ENCODE results near the gene PAGE1. TPM values are rescaled to one million over a fixed set of nuclear protein-coding genes. Genes with fewer than 3 reads are reported as not detected.
"Not testable (repeated sequence)": the region's sequence is repeated elsewhere in the genome, so short reads cannot be mapped to it uniquely, and the experiment has no call there.

The PAGE1 gene
- total RNA-seq, 2 experiments from 2014 or later: not detected

GRCh38 chrX:49725401-49725800 is 29.6 kb upstream of the PAGE1 start:
- Mint-ChIP-seq H3K4me3 (no peak overlapping the region), H3K4me1 (ENCODE audit: low read depth) (no peaks in the 10 kb centered on the region), H3K27ac (no peak overlapping the region), H3K36me3 (ENCODE audit: low read depth) (no peaks in the 10 kb centered on the region), H3K27me3 (no peaks in the 10 kb centered on the region), H3K9me3 (no peaks in the 10 kb centered on the region)
- intact Hi-C loops (cut with micrococcal nuclease): no loop called here
- no peak for DNase-seq
- CTCF ChIA-PET: no interaction called here
- POLR2A ChIA-PET: interaction anchor here (0.5 kb wide), 1 partner anchor 29 kb away, joined by 3 read pairs; no protein-coding TSS in a partner anchor
- no peak for ATAC-seq
- TF ChIP-seq CTCF (IDR thresholded peaks at IDR 0.05): no peak

- ATAC-seq; DNase-seq; POLR2A ChIA-PET; H3K4me1 Mint-ChIP-seq (ENCODE audit: low read depth); CTCF ChIA-PET; H3K27ac Mint-ChIP-seq; H3K36me3 Mint-ChIP-seq (ENCODE audit: low read depth); H3K4me3 Mint-ChIP-seq; H3K27me3 Mint-ChIP-seq; intact Hi-C loops (cut with micrococcal nuclease); H3K9me3 Mint-ChIP-seq: not testable (repeated sequence)
Measured at GRCh38 chrX:49720106-49720505, 24.3 kb upstream of the PAGE1 start.

- DNase-seq: no peak
- H3K27ac Mint-ChIP-seq: no peak overlapping the region
- no peak for TF ChIP-seq CTCF (IDR thresholded peaks at IDR 0.05)
- no peaks in the 10 kb centered on the region for H3K36me3 Mint-ChIP-seq (ENCODE audit: low read depth)
- H3K27me3 Mint-ChIP-seq: no peaks in the 10 kb centered on the region
- intact Hi-C loops (cut with micrococcal nuclease): no loop called here
- no peak for ATAC-seq
- no peaks in the 10 kb centered on the region for H3K9me3 Mint-ChIP-seq
- H3K4me3 Mint-ChIP-seq: no peak overlapping the region
- CTCF ChIA-PET: no interaction called here
- no peaks in the 10 kb centered on the region for H3K4me1 Mint-ChIP-seq (ENCODE audit: low read depth)
- POLR2A ChIA-PET: no interaction called here
Measured at GRCh38 chrX:49712577-49712976, 16.8 kb upstream of the PAGE1 start.

- no peaks in the 10 kb centered on the region for H3K4me1 Mint-ChIP-seq (ENCODE audit: low read depth)
- ATAC-seq (no peak), DNase-seq (no peak)
- POLR2A ChIA-PET: no interaction called here
- H3K36me3 Mint-ChIP-seq (ENCODE audit: low read depth): no peaks in the 10 kb centered on the region
- H3K9me3 Mint-ChIP-seq: no peaks in the 10 kb centered on the region
- no peak overlapping the region for H3K4me3 Mint-ChIP-seq
- CTCF ChIA-PET: no interaction called here
- peaks cover 2% of the 10 kb centered on the region for H3K27me3 Mint-ChIP-seq
- no peak overlapping the region for H3K27ac Mint-ChIP-seq
- intact Hi-C loops (cut with micrococcal nuclease): no loop called here
- no peak for TF ChIP-seq CTCF (IDR thresholded peaks at IDR 0.05)
Measured at GRCh38 chrX:49710744-49711319, 15.0 kb upstream of the PAGE1 start.

- DNase-seq (no peak), ATAC-seq (no peak)
- Mint-ChIP-seq H3K9me3 (no peaks in the 10 kb centered on the region), H3K4me1 (ENCODE audit: low read depth) (no peaks in the 10 kb centered on the region), H3K27ac (no peak overlapping the region), H3K27me3 (peaks cover 2% of the 10 kb centered on the region), H3K4me3 (no peak overlapping the region), H3K36me3 (ENCODE audit: low read depth) (no peaks in the 10 kb centered on the region)
- CTCF ChIA-PET: no interaction called here
- intact Hi-C loops (cut with micrococcal nuclease): no loop called here
- no peak for TF ChIP-seq CTCF (IDR thresholded peaks at IDR 0.05)
- POLR2A ChIA-PET: no interaction called here
Measured at GRCh38 chrX:49704691-49705404, 9.1 kb upstream of the PAGE1 start.
